H9 (cell line): ENCODE measurements around the gene VPS26B. TPM values are rescaled to one million over a fixed set of nuclear protein-coding genes. Genes with fewer than 3 reads are reported as not detected.
A peak's percentile ranks its signal among the peaks of the same experiment; 100 is the strongest.

ENCODE experiments used
- DNase-seq: peaks from one replicate; pipeline ENCODE4 v3.0.0-alpha.2; 2017
- H2AFZ ChIP-seq: one replicate; pipeline ENCODE4 v1.6.1; 2013; ENCODE audit warnings: mild to moderate bottlenecking, low read length, control low read depth, moderate library complexity
- H2AK5ac ChIP-seq: 2 replicates; pipeline ENCODE4 v1.6.1; 2013; ENCODE audit warnings: low read length, control low read depth, mixed read lengths; ENCODE audit not compliant: insufficient read length
- H2BK120ac ChIP-seq: one replicate; pipeline ENCODE4 v1.6.1; 2013; ENCODE audit warnings: low read depth, mild to moderate bottlenecking, low read length, control low read depth, inconsistent platforms; ENCODE audit not compliant: poor library complexity, severe bottlenecking
- H2BK12ac ChIP-seq: 2 replicates; pipeline ENCODE4 v1.6.1; 2013; ENCODE audit warnings: low read length, control low read depth, mixed read lengths, low read depth; ENCODE audit not compliant: insufficient read length
- H2BK15ac ChIP-seq: 2 replicates; pipeline ENCODE4 v1.6.1; 2013; ENCODE audit warnings: low read depth, low read length, control low read depth
- H2BK20ac ChIP-seq: one replicate; pipeline ENCODE4 v1.6.1; 2013; ENCODE audit warnings: low read depth, mild to moderate bottlenecking, low read length, control low read depth, inconsistent platforms; ENCODE audit not compliant: poor library complexity, severe bottlenecking
- H2BK5ac ChIP-seq: 2 replicates; pipeline ENCODE4 v1.6.1; 2013; ENCODE audit warnings: low read length, control low read depth, mixed read lengths; ENCODE audit not compliant: insufficient read length
- H3K14ac ChIP-seq: 2 replicates; pipeline ENCODE4 v1.6.1; 2013; ENCODE audit warnings: low read length, control low read depth; ENCODE audit not compliant: insufficient read depth
- H3K18ac ChIP-seq: 2 replicates; pipeline ENCODE4 v1.6.1; 2013; ENCODE audit warnings: low read depth, mild to moderate bottlenecking, mixed read lengths, low read length, control low read depth; ENCODE audit not compliant: insufficient read length
- H3K23ac ChIP-seq: 2 replicates; pipeline ENCODE4 v1.6.1; 2013; ENCODE audit warnings: low read length, control low read depth, mixed read lengths, low read depth; ENCODE audit not compliant: insufficient read length
- H3K23me2 ChIP-seq: 2 replicates; pipeline ENCODE4 v1.6.1; 2013; ENCODE audit warnings: low read depth, mild to moderate bottlenecking, mixed read lengths, low read length, control low read depth; ENCODE audit not compliant: insufficient read length, poor library complexity, severe bottlenecking
- H3K27ac ChIP-seq: 2 replicates; pipeline ENCODE4 v1.5.1; 2013; ENCODE audit warnings: low read length, control low read depth, mixed read lengths, low read depth; ENCODE audit not compliant: insufficient read length
- H3K27me3 ChIP-seq: 2 replicates; pipeline ENCODE4 v1.6.1; 2013; ENCODE audit warnings: low read length, control low read depth, inconsistent platforms; ENCODE audit not compliant: insufficient read depth
- H3K4ac ChIP-seq: 2 replicates; pipeline ENCODE4 v1.6.1; 2013; ENCODE audit warnings: low read depth, mild to moderate bottlenecking, control low read depth, inconsistent platforms, low read length, moderate library complexity
- H3K4me1 ChIP-seq: 2 replicates; pipeline ENCODE4 v1.6.1; 2013; ENCODE audit warnings: low read length, control low read depth, inconsistent platforms; ENCODE audit not compliant: insufficient read depth
- H3K4me2 ChIP-seq: 2 replicates; pipeline ENCODE4 v1.6.1; 2013; ENCODE audit warnings: low read length, control low read depth, mixed read lengths; ENCODE audit not compliant: insufficient read length, insufficient read depth
- H3K56ac ChIP-seq: 2 replicates; pipeline ENCODE4 v1.6.1; 2013; ENCODE audit warnings: low read depth, mild to moderate bottlenecking, mixed read lengths, low read length, control low read depth; ENCODE audit not compliant: insufficient read length
- H3K79me1 ChIP-seq: 2 replicates; pipeline ENCODE4 v1.6.1; 2013; ENCODE audit warnings: low read depth, mild to moderate bottlenecking, moderate library complexity, low read length, control low read depth, inconsistent platforms; ENCODE audit not compliant: insufficient read depth, poor library complexity, severe bottlenecking
- H3K79me2 ChIP-seq: 2 replicates; pipeline ENCODE4 v1.6.1; 2013; ENCODE audit warnings: low read length, control low read depth, inconsistent platforms; ENCODE audit not compliant: insufficient read depth
- H3K9ac ChIP-seq: 2 replicates; pipeline ENCODE4 v1.6.1; 2013; ENCODE audit warnings: low read length, control low read depth, mixed read lengths; ENCODE audit not compliant: insufficient read length; ENCODE audit errors: extremely low read depth
- H3K9me3 ChIP-seq: one replicate; pipeline ENCODE4 v1.6.1; 2013; ENCODE audit warnings: low read depth, low read length, inconsistent platforms; ENCODE audit not compliant: control insufficient read depth
- H3T11ph ChIP-seq: one replicate; pipeline ENCODE4 v1.6.1; 2013; ENCODE audit warnings: mild to moderate bottlenecking, low read length, control low read depth, inconsistent platforms
- H4K20me1 ChIP-seq: one replicate; pipeline ENCODE4 v1.6.1; 2013; ENCODE audit not compliant: control insufficient read depth, insufficient read length, insufficient read depth
- H4K5ac ChIP-seq: 2 replicates; pipeline ENCODE4 v1.6.1; 2013; ENCODE audit warnings: low read depth, mild to moderate bottlenecking, mixed read lengths, low read length, control low read depth; ENCODE audit not compliant: insufficient read length
- H4K8ac ChIP-seq: replicated peaks from 2 replicates; pipeline ENCODE4 v1.6.1; 2013; ENCODE audit warnings: low read length, control low read depth, mixed read lengths, low read depth; ENCODE audit not compliant: insufficient read length
- H4K91ac ChIP-seq: 2 replicates; pipeline ENCODE4 v1.6.1; 2013; ENCODE audit warnings: low read depth, mild to moderate bottlenecking, moderate library complexity, mixed read lengths, low read length, control low read depth; ENCODE audit not compliant: insufficient read length
- H3K27ac Mint-ChIP-seq, 3 experiments: 2 replicates in 2 of 3; 3 replicates in 1 of 3; pipeline ENCODE4 v1.8.0; 2020 to 2021; ENCODE audit warnings: mixed read lengths in 3 of 3, mild to moderate bottlenecking in 1 of 3, moderate library complexity in 1 of 3
- H3K27me3 Mint-ChIP-seq: 2 replicates; pipeline ENCODE4 v1.8.0; 2021; ENCODE audit warnings: low read depth, mild to moderate bottlenecking, moderate library complexity, mixed read lengths
- H3K36me3 Mint-ChIP-seq, 3 experiments: 2 replicates in 2 of 3; 3 replicates in 1 of 3; pipeline ENCODE4 v1.8.0; 2020 to 2021; ENCODE audit warnings: low read depth in 3 of 3, mixed read lengths in 3 of 3; ENCODE audit not compliant: insufficient read depth in 1 of 3
- H3K4me1 Mint-ChIP-seq, 2 experiments: 2 replicates each; pipeline ENCODE4 v1.8.0; 2020; ENCODE audit warnings: mixed read lengths in 2 of 2
- H3K4me3 Mint-ChIP-seq, 2 experiments: 2 replicates in 1 of 2; 3 replicates in 1 of 2; pipeline ENCODE4 v1.8.0; 2020 to 2021; ENCODE audit warnings: mild to moderate bottlenecking in 2 of 2, mixed read lengths in 2 of 2, moderate library complexity in 1 of 2
- H3K9me3 Mint-ChIP-seq, 2 experiments: 2 replicates in 1 of 2; 3 replicates in 1 of 2; pipeline ENCODE4 v1.8.0; 2020; ENCODE audit warnings: mild to moderate bottlenecking in 2 of 2, mixed read lengths in 2 of 2, moderate library complexity in 1 of 2
- WGBS: extraction: QIAGEN DNeasy Blood & Tissue Kit; methylation state at CpG from one replicate; pipeline ENCODE4 v1.1.7; 2013; ENCODE audit warnings: missing lambda C conversion rate, low lambda C conversion rate, mixed read lengths; ENCODE audit not compliant: insufficient read length; ENCODE audit errors: extremely low coverage; 5-methylcytosine and 5-hydroxymethylcytosine counted together
- total RNA-seq: library from RNA; stranded (reverse); gene quantifications from 2 replicates; pipeline ENCODE4 v1.2.1, GENCODE V29; 2021
- TF ChIP-seq, protein P1 (sequence below): fragments of 200-600 bp; sonication (generic); conservative IDR thresholded peaks from 3 replicates; pipeline ENCODE4 v1.8.0; 2021; ENCODE audit warnings: antibody characterized with exemption, mild to moderate bottlenecking

The VPS26B gene
- total RNA-seq, 1 experiment from 2014 or later = 27.5 TPM

DNA sequence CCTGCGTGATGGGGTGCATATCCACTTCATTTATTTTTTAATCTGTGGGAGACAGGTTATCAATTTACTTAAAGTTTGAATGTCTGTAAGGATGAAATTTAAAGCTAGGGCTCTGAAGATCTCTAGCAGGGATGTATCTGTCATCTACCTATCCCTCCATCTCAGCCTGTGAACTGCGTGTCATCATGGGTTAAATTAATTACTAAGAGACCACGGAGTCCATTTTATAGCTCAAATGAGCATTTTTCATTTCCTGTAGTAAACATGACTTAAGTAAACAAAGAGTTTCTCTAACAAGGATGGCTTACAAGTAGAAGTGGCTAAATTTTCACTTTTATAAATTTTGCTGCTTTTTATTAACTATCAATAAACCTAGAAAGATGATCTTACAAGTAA is 48.8 kb downstream of the VPS26B start:
- peaks cover 12% of the 10 kb centered on the region for H3K27me3 Mint-ChIP-seq
- Histone ChIP-seq H4K20me1 (no peaks in the 10 kb centered on the region), H2BK15ac (no peak overlapping the region), H3K4me1 (peaks cover 13% of the 10 kb centered on the region), H2AK5ac (no peak overlapping the region), H3T11ph (no peak overlapping the region), H3K27me3 (no peaks in the 10 kb centered on the region), H4K8ac (no peak overlapping the region), H3K23ac (no peak overlapping the region), H3K79me1 (no peaks in the 10 kb centered on the region), H3K9me3 (no peaks in the 10 kb centered on the region), H3K27ac (no peak overlapping the region), H3K56ac (no peak overlapping the region), H4K91ac (no peak overlapping the region), H2BK5ac (no peak overlapping the region), H4K5ac (no peak overlapping the region), H3K4ac (no peak overlapping the region), H2BK20ac (no peak overlapping the region), H2AFZ (no peak overlapping the region), H3K14ac (no peak overlapping the region), H3K9ac (no peak overlapping the region), H3K18ac (no peak overlapping the region), H2BK120ac (no peak overlapping the region), H3K79me2 (peaks cover 12% of the 10 kb centered on the region; the same call in 1 of the 2 replicates), H2BK12ac (no peak overlapping the region), H3K23me2 (peaks cover 21% of the 10 kb centered on the region), H3K4me2 (peak overlapping the region; percentile 86)
- no peak for DNase-seq
- H3K36me3 Mint-ChIP-seq = peaks cover under 1 to 6% (median 4%) of the 10 kb centered on the region in 3 experiments; a peak in 5 of 7 replicates
- H3K4me3 Mint-ChIP-seq = peak overlapping the region; percentile 96 to 99
- no peaks in the 10 kb centered on the region; a peak in 2 of 5 replicates for H3K9me3 Mint-ChIP-seq
- H3K27ac Mint-ChIP-seq = peak overlapping the region; percentile 91 to 96 (median 92); a peak in 4 of 7 replicates
- WGBS = no CpG with 5 or more reads among the region's 3 CpGs
- peaks cover 51 to 62% of the 10 kb centered on the region in 2 experiments for H3K4me1 Mint-ChIP-seq
- TF ChIP-seq, protein P1, sequence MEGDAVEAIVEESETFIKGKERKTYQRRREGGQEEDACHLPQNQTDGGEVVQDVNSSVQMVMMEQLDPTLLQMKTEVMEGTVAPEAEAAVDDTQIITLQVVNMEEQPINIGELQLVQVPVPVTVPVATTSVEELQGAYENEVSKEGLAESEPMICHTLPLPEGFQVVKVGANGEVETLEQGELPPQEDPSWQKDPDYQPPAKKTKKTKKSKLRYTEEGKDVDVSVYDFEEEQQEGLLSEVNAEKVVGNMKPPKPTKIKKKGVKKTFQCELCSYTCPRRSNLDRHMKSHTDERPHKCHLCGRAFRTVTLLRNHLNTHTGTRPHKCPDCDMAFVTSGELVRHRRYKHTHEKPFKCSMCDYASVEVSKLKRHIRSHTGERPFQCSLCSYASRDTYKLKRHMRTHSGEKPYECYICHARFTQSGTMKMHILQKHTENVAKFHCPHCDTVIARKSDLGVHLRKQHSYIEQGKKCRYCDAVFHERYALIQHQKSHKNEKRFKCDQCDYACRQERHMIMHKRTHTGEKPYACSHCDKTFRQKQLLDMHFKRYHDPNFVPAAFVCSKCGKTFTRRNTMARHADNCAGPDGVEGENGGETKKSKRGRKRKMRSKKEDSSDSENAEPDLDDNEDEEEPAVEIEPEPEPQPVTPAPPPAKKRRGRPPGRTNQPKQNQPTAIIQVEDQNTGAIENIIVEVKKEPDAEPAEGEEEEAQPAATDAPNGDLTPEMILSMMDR = no peak
